ENCODE data around the gene ZNF714.

Gene ZNF714

GRCh38 chr19:21082011-21082975, at the start of gene ZNF714:
Gene ZNF714, plus strand, starts transcription at chr19:21082203. Its CDS starts 16,066 bp downstream, at chr19:21098269.
- DNase-seq, result peak; percentile 89 to 93

GRCh38 chr19:21045028-21045427, 37.0 kb upstream of the ZNF714 start:
- no peak for DNase-seq

GRCh38 chr19:21046489-21046888, 35.5 kb upstream of the ZNF714 start:
- no peak for DNase-seq

GRCh38 chr19:21047716-21048115, 34.3 kb upstream of the ZNF714 start:
- DNase-seq, result no peak

GRCh38 chr19:21052902-21053301, 29.1 kb upstream of the ZNF714 start:
- DNase-seq, result no peak

GRCh38 chr19:21065336-21065735, 16.7 kb upstream of the ZNF714 start:
- DNase-seq, result no peak

GRCh38 chr19:21084343-21084742, 2.3 kb downstream of the ZNF714 start:
- DNase-seq, result no peak

GRCh38 chr19:21087871-21088270, 5.9 kb downstream of the ZNF714 start:
- DNase-seq, result no peak

GRCh38 chr19:21092109-21092508, 10.1 kb downstream of the ZNF714 start:
- DNase-seq, result no peak

- DNase-seq, result no peak
Observed at GRCh38 chr19:21094347-21095025, 12.5 kb downstream of the ZNF714 start.

- no peak for DNase-seq
Observed at GRCh38 chr19:21098291-21098690, 16.3 kb downstream of the ZNF714 start.

- DNase-seq, result no peak
Observed at GRCh38 chr19:21101521-21102242, 19.7 kb downstream of the ZNF714 start.

- DNase-seq, result no peak
Observed at GRCh38 chr19:21109116-21109515, 27.1 kb downstream of the ZNF714 start.

GRCh38 chr19:21110183-21110582, 28.2 kb downstream of the ZNF714 start:
- no peak for DNase-seq

GRCh38 chr19:21115430-21115829, 33.4 kb downstream of the ZNF714 start:
- DNase-seq, result no peak

- DNase-seq, result no peak
Observed at GRCh38 chr19:21117041-21117907, 35.3 kb downstream of the ZNF714 start.

- no peak for DNase-seq
Observed at GRCh38 chr19:21126078-21126477, 44.1 kb downstream of the ZNF714 start.

GRCh38 chr19:21127001-21127400, 45.0 kb downstream of the ZNF714 start:
- DNase-seq, result no peak

GRCh38 chr19:21127898-21128297, 45.9 kb downstream of the ZNF714 start:
- no peak for DNase-seq

- no peak for DNase-seq
Observed at GRCh38 chr19:21128901-21129698, 47.1 kb downstream of the ZNF714 start.

- DNase-seq, result no peak
Observed at GRCh38 chr19:21130097-21130775, 48.2 kb downstream of the ZNF714 start.

All from NCI-H2081 (cell line).